ENCODE results near the gene IL33.
A peak's percentile ranks its signal among the peaks of the same experiment; 100 is the strongest.
"Not testable (repeated sequence)": the region's sequence is repeated elsewhere in the genome, so short reads cannot be mapped to it uniquely, and the experiment has no call there.

Gene IL33

GRCh38 chr9:6215562-6215961 is at the start of gene IL33:
IL33 (plus strand) TSS chr9:6215807; CDS start chr9:6241695, 25,888 bp downstream.
- no peak for TF ChIP-seq CTCF (IDR thresholded peaks at IDR 0.05; ENCODE audit: borderline replicate concordance, control extremely low read depth, extremely low read depth, insufficient read depth, missing control alignments)
- DNase-seq (ENCODE audit: low spot score) = no peak
- in situ Hi-C loops (cut with MboI; ENCODE audit: low sequenced_read_pairs, unreplicated experiment) = no loop called here

- no peak for DNase-seq (ENCODE audit: low spot score)
- TF ChIP-seq CTCF (IDR thresholded peaks at IDR 0.05; ENCODE audit: borderline replicate concordance, control extremely low read depth, extremely low read depth, insufficient read depth, missing control alignments) = no peak
- in situ Hi-C loops (cut with MboI; ENCODE audit: low sequenced_read_pairs, unreplicated experiment) = no loop called here
Measured at GRCh38 chr9:6171667-6172066, 43.9 kb upstream of the IL33 start.

GRCh38 chr9:6173914-6174313 is 41.7 kb upstream of the IL33 start:
- DNase-seq (ENCODE audit: low spot score) = no peak
- in situ Hi-C loops (cut with MboI; ENCODE audit: low sequenced_read_pairs, unreplicated experiment) = no loop called here
- TF ChIP-seq CTCF (IDR thresholded peaks at IDR 0.05; ENCODE audit: borderline replicate concordance, control extremely low read depth, extremely low read depth, insufficient read depth, missing control alignments) = no peak

- in situ Hi-C loops (cut with MboI; ENCODE audit: low sequenced_read_pairs, unreplicated experiment); DNase-seq (ENCODE audit: low spot score): not testable (repeated sequence)
Measured at GRCh38 chr9:6182549-6183226, 32.9 kb upstream of the IL33 start.

- no peak for DNase-seq (ENCODE audit: low spot score)
- TF ChIP-seq CTCF (IDR thresholded peaks at IDR 0.05; ENCODE audit: borderline replicate concordance, control extremely low read depth, extremely low read depth, insufficient read depth, missing control alignments) = no peak
- in situ Hi-C loops (cut with MboI; ENCODE audit: low sequenced_read_pairs, unreplicated experiment) = no loop called here
Measured at GRCh38 chr9:6183227-6183551, 32.4 kb upstream of the IL33 start.

GRCh38 chr9:6183627-6184026 is 32.0 kb upstream of the IL33 start:
- TF ChIP-seq CTCF (IDR thresholded peaks at IDR 0.05; ENCODE audit: borderline replicate concordance, control extremely low read depth, extremely low read depth, insufficient read depth, missing control alignments) = no peak
- DNase-seq (ENCODE audit: low spot score) = no peak
- in situ Hi-C loops (cut with MboI; ENCODE audit: low sequenced_read_pairs, unreplicated experiment) = no loop called here

- DNase-seq (ENCODE audit: low spot score) = peak; percentile 66
- TF ChIP-seq CTCF (IDR thresholded peaks at IDR 0.05; ENCODE audit: borderline replicate concordance, control extremely low read depth, extremely low read depth, insufficient read depth, missing control alignments) = no peak
- in situ Hi-C loops (cut with MboI; ENCODE audit: low sequenced_read_pairs, unreplicated experiment) = no loop called here
Measured at GRCh38 chr9:6184749-6185645, 30.6 kb upstream of the IL33 start.

Measured in GM13976 (cell line).